Pancreas (tissue), 10 donors: ENCODE measurements around the gene ECE2. TPM values are rescaled to one million over a fixed set of nuclear protein-coding genes. Genes with fewer than 3 reads are reported as not detected.

Experiments
- ATAC-seq, 4 donors: fragments of 200-7000 bp; cut with Tn5 transposase; one replicate each; pipeline versions ENCODE4 v1.8.0 to v1.9.1; 2020; ENCODE audit warnings: mild to moderate bottlenecking in 4 of 4, moderate library complexity in 4 of 4
- DNase-seq, 6 donors: peaks; one replicate each; pipeline ENCODE4 v3.0.0-alpha.2; 2020
- FAIRE-seq: peaks from 2 replicates; lab custom pipeline; 2012; peaks lifted over from hg19 to GRCh38; lab: Jason Lieb, UNC
- H3K27ac ChIP-seq, 4 donors: fragments of 200-600 bp; sonication (generic); 1 replicate in 3 of 4; 2 replicates in 1 of 4; pipeline versions ENCODE4 v1.5.0 to v1.8.0; 2020
- H3K27me3 ChIP-seq, 4 donors: fragments of 200-600 bp; one replicate each; pipeline ENCODE4 v1.8.0; 2021
- H3K36me3 ChIP-seq, 3 donors: fragments of 200-600 bp; sonication (generic) in 1 of 3; one replicate each; pipeline versions ENCODE4 v1.5.0 to v1.8.0; 2020 to 2021
- H3K4me1 ChIP-seq, 3 donors: fragments of 200-600 bp; one replicate each; pipeline ENCODE4 v1.8.0; 2021
- H3K4me3 ChIP-seq, 4 donors: fragments of 200-600 bp; sonication (generic) in 2 of 4; one replicate each; pipeline versions ENCODE4 v1.5.0 to v1.8.0; 2020 to 2021
- H3K9me3 ChIP-seq, 4 donors: fragments of 200-600 bp; one replicate each; pipeline ENCODE4 v1.8.0; 2021
- CTCF ChIP-seq, 4 donors: fragments of 200-600 bp; sonication (generic) in 3 of 4; IDR thresholded peaks; one replicate each; pipeline versions ENCODE4 v1.5.0 to v1.8.0; 2021; ENCODE audit warnings: antibody characterized with exemption in 4 of 4
- WGBS, 2 donors: extraction: QIAGEN DNeasy Blood & Tissue Kit; methylation state at CpG; one replicate each; pipeline ENCODE4 v1.1.7; 2013; 5-methylcytosine and 5-hydroxymethylcytosine counted together
- intact Hi-C, 3 donors: fragments of 100-400 bp; cut with DNase I; formaldehyde crosslinking; loops; one replicate each; pipeline versions ENCODE4 v1.11.1 to v1.14.2; 2022
- polyA plus RNA-seq, 2 donors: library from polyadenylated mRNA; stranded (reverse); fragments of 200-250 nt; gene quantifications; one replicate each; pipeline ENCODE4 v1.2.3, GENCODE V29; 2013
- total RNA-seq, 6 donors: library from RNA; stranded (reverse); fragmentation: NEBNext Ultra II Directional in 4 of 6; extraction: Animal tissue kit (Norgen Biotek cat#: 25700) in 4 of 6; gene quantifications; one replicate each; pipeline versions ENCODE4 v1.2.1 to v1.2.4, GENCODE V29; 2021 to 2023
- donor health status: healthy with polysubstance abuse.
- donor health status: DM: no; HTN: no; CAD: no; lungs with moderate emphysema.
- donor health status: DM: no; HTN: no; CAD: no.
- donor health status: control.
- donor health status: control.
- donor health status: Bipolar disorder and iron deficiency.
- donor health status: DM: yes; HTN: yes; CAD: no.
- donor health status: DM: no; HTN: no; CAD: no.
- donor health status: DM: no; HTN: no; CAD: no.
- donor health status: DM: yes; HTN: yes; CAD: no.

ECE2 gene
- total and polyA plus RNA-seq, 8 donors = 6.3 to 25.4 (median 8.8) TPM

- 84 to 85% methylated on average over 21 to 22 of the region's 22 CpGs for WGBS, 2 donors
- Histone ChIP-seq H3K4me3 (no peak overlapping the region), H3K36me3 (no peaks in the 10 kb centered on the region), H3K4me1 (peaks cover 0 to 4% (median 3%) of the 10 kb centered on the region in 3 donors), H3K9me3 (no peaks in the 10 kb centered on the region), H3K27ac (no peak overlapping the region), H3K27me3 (no peaks in the 10 kb centered on the region)
- TF ChIP-seq CTCF (IDR thresholded peaks at IDR 0.05) = no peak
- FAIRE-seq (no peak), ATAC-seq (no peak), DNase-seq (no peak)
- intact Hi-C loops = no loop called here
Measured at GRCh38 chr3:184291044-184291737, 15.4 kb downstream of the ECE2 start.

GRCh38 chr3:184291738-184292445 is 16.1 kb downstream of the ECE2 start:
- peak in 1 of 6 donors; percentile 71 for DNase-seq
- no peak overlapping the region for H3K27ac ChIP-seq
- ATAC-seq = no peak
- no peaks in the 10 kb centered on the region for H3K36me3 ChIP-seq
- FAIRE-seq = no peak
- no peaks in the 10 kb centered on the region for H3K27me3 ChIP-seq
- WGBS, 2 donors = 91 to 94% methylated on average over 21 of the region's 21 CpGs
- H3K4me3 ChIP-seq = no peak overlapping the region
- no peaks in the 10 kb centered on the region for H3K9me3 ChIP-seq
- no peak for TF ChIP-seq CTCF (IDR thresholded peaks at IDR 0.05)
- intact Hi-C loops = no loop called here
- H3K4me1 ChIP-seq = peaks cover 0 to 4% (median 3%) of the 10 kb centered on the region in 3 donors

GRCh38 chr3:184295771-184296170 is 19.9 kb downstream of the ECE2 start:
- 23 to 25% methylated on average over 3 of the region's 3 CpGs for WGBS, 2 donors

GRCh38 chr3:184296616-184297015 is 20.8 kb downstream of the ECE2 start:
- Histone ChIP-seq H3K4me3 (no peak overlapping the region), H3K9me3 (no peaks in the 10 kb centered on the region), H3K27ac (no peak overlapping the region), H3K27me3 (no peaks in the 10 kb centered on the region), H3K4me1 (peaks cover 8 to 18% (median 10%) of the 10 kb centered on the region in 3 donors), H3K36me3 (peaks cover 0 to 13% (median 7%) of the 10 kb centered on the region in 3 donors)
- WGBS, 2 donors = 65 to 68% methylated on average over 7 of the region's 7 CpGs
- no peak for TF ChIP-seq CTCF (IDR thresholded peaks at IDR 0.05)
- FAIRE-seq (no peak), ATAC-seq (no peak), DNase-seq (no peak)
- intact Hi-C loops = no loop called here

More at GRCh38 chr3:184295771-184296170, 19.9 kb downstream of the ECE2 start:
- ATAC-seq (peak; percentile 14 to 45 (median 32)), DNase-seq (peak in 3 of 6 donors; percentile 70 to 83 (median 76)), FAIRE-seq (no peak)
- no peaks in the 10 kb centered on the region for H3K27me3 ChIP-seq
- H3K4me1 ChIP-seq = peaks cover 8 to 18% (median 10%) of the 10 kb centered on the region in 3 donors
- H3K36me3 ChIP-seq = peaks cover 0 to 4% (median 4%) of the 10 kb centered on the region in 3 donors
- TF ChIP-seq CTCF (IDR thresholded peaks at IDR 0.05) = no peak
- intact Hi-C loops = no loop called here
- no peak overlapping the region for H3K4me3 ChIP-seq
- H3K9me3 ChIP-seq = no peaks in the 10 kb centered on the region
- peak overlapping the region in 1 of 4 donors; percentile 7 for H3K27ac ChIP-seq
